HepG2 (cell line): ENCODE results near the gene CMIP. TPM values are rescaled to one million over a fixed set of nuclear protein-coding genes. Genes with fewer than 3 reads are reported as not detected.

ENCODE experiments used
- CCAR2 ChIP-seq: fragments of 200-400 bp; formaldehyde crosslinking; optimal IDR thresholded peaks from 2 replicates; pipeline ENCODE3; 2018; ENCODE audit warnings: low read depth, mild to moderate bottlenecking, low read length, moderate library complexity
- CENPX ChIP-seq: sonication (generic); formaldehyde crosslinking; IDR thresholded peaks from 2 replicates; pipeline ENCODE4 v1.9.0; 2021; ENCODE audit warnings: mild to moderate bottlenecking, missing genetic modification reagents, moderate library complexity
- ETV5 ChIP-seq: IDR thresholded peaks from 2 replicates; pipeline ENCODE4 v1.6.1; 2018; ENCODE audit warnings: missing biosample characterization, missing genetic modification reagents, inconsistent platforms, borderline replicate concordance
- HMGA1 ChIP-seq: sonication (generic); formaldehyde crosslinking; conservative IDR thresholded peaks from 2 replicates; pipeline ENCODE4 v1.4.0; 2020; ENCODE audit warnings: missing genetic modification reagents
- KDM5A ChIP-seq: fragments of 200-600 bp; sonication (generic); IDR thresholded peaks from 2 replicates; pipeline ENCODE4 v1.7.0; 2018; ENCODE audit warnings: antibody characterized with exemption, mild to moderate bottlenecking, low read length, borderline replicate concordance
- KMT2B ChIP-seq: IDR thresholded peaks from 2 replicates; pipeline ENCODE4 v1.6.1; 2016; ENCODE audit warnings: missing genetic modification reagents, missing compliant biosample characterization
- MXD4 ChIP-seq: IDR thresholded peaks from 2 replicates; pipeline ENCODE4 v1.6.1; 2016; ENCODE audit warnings: mild to moderate bottlenecking, missing biosample characterization, missing genetic modification reagents
- MYC ChIP-seq: sonication (generic); formaldehyde crosslinking; IDR thresholded peaks from 2 replicates; pipeline ENCODE4 v1.9.0; 2021; ENCODE audit warnings: missing genetic modification reagents, borderline replicate concordance
- RARG ChIP-seq: sonication (generic); formaldehyde crosslinking; IDR thresholded peaks from 2 replicates; pipeline ENCODE4 v1.4.0; 2020; ENCODE audit warnings: low read depth, mild to moderate bottlenecking, missing genetic modification reagents
- SIN3A ChIP-seq: IDR thresholded peaks from 2 replicates; pipeline ENCODE4 v1.6.1; 2011; ENCODE audit warnings: low read depth, mild to moderate bottlenecking, control low read depth, low read length, borderline replicate concordance
- SUZ12 ChIP-seq: fragments of 150-350 bp; IDR thresholded peaks from 2 replicates; pipeline ENCODE4 v1.6.1; 2014; ENCODE audit warnings: low read depth, low read length
- ZNF496 ChIP-seq: sonication (generic); formaldehyde crosslinking; IDR thresholded peaks from 2 replicates; pipeline ENCODE4 v1.8.1; 2023; ENCODE audit warnings: mild to moderate bottlenecking, moderate library complexity, missing genetic modification reagents; ENCODE audit not compliant: insufficient replicate concordance
- ZNF556 ChIP-seq: sonication (generic); formaldehyde crosslinking; IDR thresholded peaks from 2 replicates; pipeline ENCODE4 v1.4.0; 2020; ENCODE audit warnings: mild to moderate bottlenecking, missing genetic modification reagents, borderline replicate concordance
- ZNF749 ChIP-seq: sonication (generic); formaldehyde crosslinking; IDR thresholded peaks from 2 replicates; pipeline ENCODE4 v1.8.0; 2022; ENCODE audit warnings: mild to moderate bottlenecking, missing genetic modification reagents, moderate library complexity, borderline replicate concordance
- ZNF782 ChIP-seq: sonication (generic); formaldehyde crosslinking; IDR thresholded peaks from 2 replicates; pipeline ENCODE4 v1.4.0; 2020; ENCODE audit warnings: missing genetic modification reagents, mild to moderate bottlenecking, borderline replicate concordance
- ZSCAN30 ChIP-seq: sonication (generic); formaldehyde crosslinking; IDR thresholded peaks from 2 replicates; pipeline ENCODE4 v1.5.0; 2020; ENCODE audit warnings: mild to moderate bottlenecking, missing genetic modification reagents
- polyA plus RNA-seq, 8 experiments: library from polyadenylated mRNA; depleted of rRNA in 3 of 8; stranded (reverse) in 7 of 8; unstranded in 1 of 8; fragments of >200 nt; fragmentation: Illumina TruSeq in 4 of 8; extraction: Trizol in 4 of 8; gene quantifications; 2 replicates each; pipeline versions ENCODE4 v1.2.1 to v1.2.3, GENCODE V29; 2011 to 2016; ENCODE audit warnings: low read depth in 4 of 8, missing spikeins in 1 of 8, mixed read lengths in 1 of 8; ENCODE audit not compliant: insufficient read depth in 1 of 8
- total RNA-seq, 5 experiments: library from RNA; depleted of rRNA; stranded (reverse); fragments of >200 nt; fragmentation: Illumina TruSeq; extraction: Trizol; gene quantifications; 2 replicates each; pipeline ENCODE4 v1.2.3, GENCODE V29; 2016; ENCODE audit warnings: low read depth in 1 of 5
- TF ChIP-seq, protein P1 (sequence below): sonication (generic); formaldehyde crosslinking; IDR thresholded peaks from 2 replicates; pipeline ENCODE4 v1.4.0; 2020; ENCODE audit warnings: missing genetic modification reagents
- TF ChIP-seq, protein P2 (sequence below): sonication (generic); formaldehyde crosslinking; IDR thresholded peaks from 2 replicates; pipeline ENCODE4 v1.5.0; 2020; ENCODE audit warnings: mild to moderate bottlenecking, missing genetic modification reagents
- TF ChIP-seq, protein P3 (sequence below): IDR thresholded peaks from 2 replicates; pipeline ENCODE4 v1.6.1; 2016
- TF ChIP-seq, protein P4 (sequence below): sonication (generic); formaldehyde crosslinking; conservative IDR thresholded peaks from 2 replicates; pipeline ENCODE4 v1.4.0; 2020; ENCODE audit warnings: missing genetic modification reagents
- TF ChIP-seq, protein P5 (sequence below): sonication (generic); formaldehyde crosslinking; IDR thresholded peaks from 2 replicates; pipeline ENCODE4 v1.8.1; 2022; ENCODE audit warnings: low read depth, mild to moderate bottlenecking, missing genetic modification reagents

CMIP gene
- total and polyA plus RNA-seq, 2 of the 13 experiments (the other 11 are each of a cell fraction or from before 2014, with no cell fraction given): 10.9 to 18.1 TPM

DNA sequence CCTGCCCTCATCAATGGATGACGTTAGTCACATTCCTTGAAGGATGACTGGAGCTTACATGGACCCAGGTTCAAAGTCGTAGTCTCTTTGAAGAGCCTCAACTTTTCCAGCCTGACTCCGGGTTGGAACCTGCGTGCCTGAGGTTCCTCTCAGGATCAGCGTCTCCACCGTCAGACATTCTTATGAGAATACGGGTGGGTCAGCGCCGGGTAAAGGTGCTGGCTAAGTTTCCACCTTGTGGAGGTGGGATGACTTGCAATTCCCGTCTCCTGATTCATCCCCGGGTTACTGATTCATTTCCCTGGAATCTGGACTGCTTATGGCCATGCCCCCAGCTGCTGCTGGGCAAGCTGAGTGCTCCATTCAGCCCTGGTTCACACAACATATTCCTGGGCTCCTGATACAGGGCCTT, 38.9 kb upstream of the CMIP start (continued):
- TF ChIP-seq ZNF496 (CRISPR knock-in tag) (no peak), ZSCAN30 (CRISPR knock-in tag) (no peak), SIN3A (0 out of 2 replicates have a peak, but pooled peaks have one; percentile 19), CCAR2 (no peak), HMGA1 (CRISPR knock-in tag) (no peak), SUZ12 (no peak), ETV5 (CRISPR knock-in tag) (no peak), MYC (CRISPR knock-in tag) (0 out of 2 replicates have a peak, but pooled peaks have one; percentile 31), KMT2B (CRISPR knock-in tag) (no peak), KDM5A (no peak), ZNF556 (CRISPR knock-in tag) (no peak), ZNF782 (CRISPR knock-in tag) (no peak), RARG (CRISPR knock-in tag) (no peak), MXD4 (no peak), CENPX (CRISPR knock-in tag) (no peak), ZNF749 (no peak)
- TF ChIP-seq, protein P1, sequence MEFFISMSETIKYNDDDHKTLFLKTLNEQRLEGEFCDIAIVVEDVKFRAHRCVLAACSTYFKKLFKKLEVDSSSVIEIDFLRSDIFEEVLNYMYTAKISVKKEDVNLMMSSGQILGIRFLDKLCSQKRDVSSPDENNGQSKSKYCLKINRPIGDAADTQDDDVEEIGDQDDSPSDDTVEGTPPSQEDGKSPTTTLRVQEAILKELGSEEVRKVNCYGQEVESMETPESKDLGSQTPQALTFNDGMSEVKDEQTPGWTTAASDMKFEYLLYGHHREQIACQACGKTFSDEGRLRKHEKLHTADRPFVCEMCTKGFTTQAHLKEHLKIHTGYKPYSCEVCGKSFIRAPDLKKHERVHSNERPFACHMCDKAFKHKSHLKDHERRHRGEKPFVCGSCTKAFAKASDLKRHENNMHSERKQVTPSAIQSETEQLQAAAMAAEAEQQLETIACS: no peak
- TF ChIP-seq, protein P2, sequence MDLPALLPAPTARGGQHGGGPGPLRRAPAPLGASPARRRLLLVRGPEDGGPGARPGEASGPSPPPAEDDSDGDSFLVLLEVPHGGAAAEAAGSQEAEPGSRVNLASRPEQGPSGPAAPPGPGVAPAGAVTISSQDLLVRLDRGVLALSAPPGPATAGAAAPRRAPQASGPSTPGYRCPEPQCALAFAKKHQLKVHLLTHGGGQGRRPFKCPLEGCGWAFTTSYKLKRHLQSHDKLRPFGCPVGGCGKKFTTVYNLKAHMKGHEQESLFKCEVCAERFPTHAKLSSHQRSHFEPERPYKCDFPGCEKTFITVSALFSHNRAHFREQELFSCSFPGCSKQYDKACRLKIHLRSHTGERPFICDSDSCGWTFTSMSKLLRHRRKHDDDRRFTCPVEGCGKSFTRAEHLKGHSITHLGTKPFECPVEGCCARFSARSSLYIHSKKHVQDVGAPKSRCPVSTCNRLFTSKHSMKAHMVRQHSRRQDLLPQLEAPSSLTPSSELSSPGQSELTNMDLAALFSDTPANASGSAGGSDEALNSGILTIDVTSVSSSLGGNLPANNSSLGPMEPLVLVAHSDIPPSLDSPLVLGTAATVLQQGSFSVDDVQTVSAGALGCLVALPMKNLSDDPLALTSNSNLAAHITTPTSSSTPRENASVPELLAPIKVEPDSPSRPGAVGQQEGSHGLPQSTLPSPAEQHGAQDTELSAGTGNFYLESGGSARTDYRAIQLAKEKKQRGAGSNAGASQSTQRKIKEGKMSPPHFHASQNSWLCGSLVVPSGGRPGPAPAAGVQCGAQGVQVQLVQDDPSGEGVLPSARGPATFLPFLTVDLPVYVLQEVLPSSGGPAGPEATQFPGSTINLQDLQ: no peak
- TF ChIP-seq, protein P3, sequence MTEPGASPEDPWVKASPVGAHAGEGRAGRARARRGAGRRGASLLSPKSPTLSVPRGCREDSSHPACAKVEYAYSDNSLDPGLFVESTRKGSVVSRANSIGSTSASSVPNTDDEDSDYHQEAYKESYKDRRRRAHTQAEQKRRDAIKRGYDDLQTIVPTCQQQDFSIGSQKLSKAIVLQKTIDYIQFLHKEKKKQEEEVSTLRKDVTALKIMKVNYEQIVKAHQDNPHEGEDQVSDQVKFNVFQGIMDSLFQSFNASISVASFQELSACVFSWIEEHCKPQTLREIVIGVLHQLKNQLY (CRISPR knock-in tag): no peak
- TF ChIP-seq, protein P4, sequence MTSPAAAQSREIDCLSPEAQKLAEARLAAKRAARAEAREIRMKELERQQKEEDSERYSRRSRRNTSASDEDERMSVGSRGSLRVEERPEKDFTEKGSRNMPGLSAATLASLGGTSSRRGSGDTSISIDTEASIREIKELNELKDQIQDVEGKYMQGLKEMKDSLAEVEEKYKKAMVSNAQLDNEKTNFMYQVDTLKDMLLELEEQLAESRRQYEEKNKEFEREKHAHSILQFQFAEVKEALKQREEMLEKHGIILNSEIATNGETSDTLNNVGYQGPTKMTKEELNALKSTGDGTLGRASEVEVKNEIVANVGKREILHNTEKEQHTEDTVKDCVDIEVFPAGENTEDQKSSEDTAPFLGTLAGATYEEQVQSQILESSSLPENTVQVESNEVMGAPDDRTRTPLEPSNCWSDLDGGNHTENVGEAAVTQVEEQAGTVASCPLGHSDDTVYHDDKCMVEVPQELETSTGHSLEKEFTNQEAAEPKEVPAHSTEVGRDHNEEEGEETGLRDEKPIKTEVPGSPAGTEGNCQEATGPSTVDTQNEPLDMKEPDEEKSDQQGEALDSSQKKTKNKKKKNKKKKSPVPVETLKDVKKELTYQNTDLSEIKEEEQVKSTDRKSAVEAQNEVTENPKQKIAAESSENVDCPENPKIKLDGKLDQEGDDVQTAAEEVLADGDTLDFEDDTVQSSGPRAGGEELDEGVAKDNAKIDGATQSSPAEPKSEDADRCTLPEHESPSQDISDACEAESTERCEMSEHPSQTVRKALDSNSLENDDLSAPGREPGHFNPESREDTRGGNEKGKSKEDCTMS (CRISPR knock-in tag): no peak
- TF ChIP-seq, protein P5, sequence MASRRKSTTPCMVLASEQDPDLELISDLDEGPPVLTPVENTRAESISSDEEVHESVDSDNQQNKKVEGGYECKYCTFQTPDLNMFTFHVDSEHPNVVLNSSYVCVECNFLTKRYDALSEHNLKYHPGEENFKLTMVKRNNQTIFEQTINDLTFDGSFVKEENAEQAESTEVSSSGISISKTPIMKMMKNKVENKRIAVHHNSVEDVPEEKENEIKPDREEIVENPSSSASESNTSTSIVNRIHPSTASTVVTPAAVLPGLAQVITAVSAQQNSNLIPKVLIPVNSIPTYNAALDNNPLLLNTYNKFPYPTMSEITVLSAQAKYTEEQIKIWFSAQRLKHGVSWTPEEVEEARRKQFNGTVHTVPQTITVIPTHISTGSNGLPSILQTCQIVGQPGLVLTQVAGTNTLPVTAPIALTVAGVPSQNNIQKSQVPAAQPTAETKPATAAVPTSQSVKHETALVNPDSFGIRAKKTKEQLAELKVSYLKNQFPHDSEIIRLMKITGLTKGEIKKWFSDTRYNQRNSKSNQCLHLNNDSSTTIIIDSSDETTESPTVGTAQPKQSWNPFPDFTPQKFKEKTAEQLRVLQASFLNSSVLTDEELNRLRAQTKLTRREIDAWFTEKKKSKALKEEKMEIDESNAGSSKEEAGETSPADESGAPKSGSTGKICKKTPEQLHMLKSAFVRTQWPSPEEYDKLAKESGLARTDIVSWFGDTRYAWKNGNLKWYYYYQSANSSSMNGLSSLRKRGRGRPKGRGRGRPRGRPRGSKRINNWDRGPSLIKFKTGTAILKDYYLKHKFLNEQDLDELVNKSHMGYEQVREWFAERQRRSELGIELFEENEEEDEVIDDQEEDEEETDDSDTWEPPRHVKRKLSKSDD (CRISPR knock-in tag): no peak
